ENCODE results near the gene PDE7B. TPM values are rescaled to one million over a fixed set of nuclear protein-coding genes. Genes with fewer than 3 reads are reported as not detected.

The PDE7B gene
- total RNA-seq, 1 donor from 2014 or later: 0.62 TPM

DNA sequence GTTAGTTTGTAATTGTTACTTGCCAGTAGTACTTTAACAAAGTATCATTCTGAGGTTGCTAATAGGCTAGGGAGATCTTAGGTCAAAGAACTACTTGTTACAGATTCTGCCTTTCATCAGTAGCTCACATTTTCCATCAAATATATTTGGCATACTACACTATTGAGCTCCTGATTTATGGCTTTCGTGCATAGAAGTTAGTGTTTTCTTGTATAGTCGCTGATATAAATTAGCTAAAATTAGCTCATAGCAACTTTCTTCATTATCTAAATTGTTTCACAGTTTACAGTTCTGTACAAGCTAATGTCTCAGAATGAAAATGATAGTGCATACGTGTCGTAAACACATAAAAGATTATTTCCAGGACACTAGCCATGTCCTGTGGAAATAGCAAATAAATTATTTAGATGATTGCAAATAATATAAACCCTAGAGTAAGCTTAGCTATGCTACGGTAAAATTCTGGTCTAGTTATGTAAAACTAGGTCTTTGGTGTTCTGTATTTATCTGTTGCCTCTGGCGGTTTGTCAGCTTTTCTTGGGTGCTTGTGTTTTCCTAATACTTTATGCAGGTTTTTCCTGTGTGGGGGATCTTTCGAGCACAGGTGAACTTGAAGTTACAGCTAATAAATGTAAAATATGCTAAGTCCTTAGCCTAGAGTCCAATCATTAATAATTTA, 15.1 kb downstream of the PDE7B start:
- Mint-ChIP-seq H3K36me3 (ENCODE audit: low read depth, unreplicated experiment) (no peaks in the 10 kb centered on the region), H3K27ac (ENCODE audit: unreplicated experiment) (no peak overlapping the region), H3K9me3 (ENCODE audit: unreplicated experiment) (no peaks in the 10 kb centered on the region), H3K27me3 (ENCODE audit: unreplicated experiment) (no peaks in the 10 kb centered on the region), H3K4me3 (ENCODE audit: unreplicated experiment) (no peak overlapping the region), H3K4me1 (ENCODE audit: unreplicated experiment) (peaks cover 5% of the 10 kb centered on the region)
- no peak for DNase-seq (ENCODE audit: low spot score)
- TF ChIP-seq, protein P1, sequence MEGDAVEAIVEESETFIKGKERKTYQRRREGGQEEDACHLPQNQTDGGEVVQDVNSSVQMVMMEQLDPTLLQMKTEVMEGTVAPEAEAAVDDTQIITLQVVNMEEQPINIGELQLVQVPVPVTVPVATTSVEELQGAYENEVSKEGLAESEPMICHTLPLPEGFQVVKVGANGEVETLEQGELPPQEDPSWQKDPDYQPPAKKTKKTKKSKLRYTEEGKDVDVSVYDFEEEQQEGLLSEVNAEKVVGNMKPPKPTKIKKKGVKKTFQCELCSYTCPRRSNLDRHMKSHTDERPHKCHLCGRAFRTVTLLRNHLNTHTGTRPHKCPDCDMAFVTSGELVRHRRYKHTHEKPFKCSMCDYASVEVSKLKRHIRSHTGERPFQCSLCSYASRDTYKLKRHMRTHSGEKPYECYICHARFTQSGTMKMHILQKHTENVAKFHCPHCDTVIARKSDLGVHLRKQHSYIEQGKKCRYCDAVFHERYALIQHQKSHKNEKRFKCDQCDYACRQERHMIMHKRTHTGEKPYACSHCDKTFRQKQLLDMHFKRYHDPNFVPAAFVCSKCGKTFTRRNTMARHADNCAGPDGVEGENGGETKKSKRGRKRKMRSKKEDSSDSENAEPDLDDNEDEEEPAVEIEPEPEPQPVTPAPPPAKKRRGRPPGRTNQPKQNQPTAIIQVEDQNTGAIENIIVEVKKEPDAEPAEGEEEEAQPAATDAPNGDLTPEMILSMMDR (IDR thresholded peaks at IDR 0.05; ENCODE audit: unreplicated experiment): no peak

DNA sequence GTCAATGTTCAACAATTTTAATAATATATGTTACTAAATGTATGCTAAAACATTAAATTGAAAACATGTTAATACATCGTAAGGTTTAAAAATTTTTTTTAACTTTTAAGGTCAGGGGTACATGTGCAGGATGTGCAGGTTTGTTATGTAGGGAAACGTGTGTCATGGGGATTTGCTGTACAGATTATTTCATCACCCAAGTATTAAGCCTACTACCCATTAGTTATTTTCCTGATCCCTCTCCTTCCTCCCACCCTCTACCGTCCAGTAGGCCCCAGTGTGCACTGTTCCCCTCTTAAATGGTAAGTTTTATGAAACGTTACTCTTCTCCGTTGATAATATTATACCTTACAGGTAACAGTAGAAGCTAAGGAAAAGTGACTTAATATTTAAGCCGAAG, 15.8 kb downstream of the PDE7B start:
- no peak overlapping the region for H3K27ac Mint-ChIP-seq (ENCODE audit: unreplicated experiment)
- H3K4me1 Mint-ChIP-seq (ENCODE audit: unreplicated experiment): peaks cover 5% of the 10 kb centered on the region
- H3K4me3 Mint-ChIP-seq (ENCODE audit: unreplicated experiment): no peak overlapping the region
- H3K27me3 Mint-ChIP-seq (ENCODE audit: unreplicated experiment): no peaks in the 10 kb centered on the region
- no peak for DNase-seq (ENCODE audit: low spot score)
- no peaks in the 10 kb centered on the region for H3K36me3 Mint-ChIP-seq (ENCODE audit: low read depth, unreplicated experiment)
- TF ChIP-seq, protein P1 (IDR thresholded peaks at IDR 0.05; ENCODE audit: unreplicated experiment): no peak
- H3K9me3 Mint-ChIP-seq (ENCODE audit: unreplicated experiment): no peaks in the 10 kb centered on the region

DNA sequence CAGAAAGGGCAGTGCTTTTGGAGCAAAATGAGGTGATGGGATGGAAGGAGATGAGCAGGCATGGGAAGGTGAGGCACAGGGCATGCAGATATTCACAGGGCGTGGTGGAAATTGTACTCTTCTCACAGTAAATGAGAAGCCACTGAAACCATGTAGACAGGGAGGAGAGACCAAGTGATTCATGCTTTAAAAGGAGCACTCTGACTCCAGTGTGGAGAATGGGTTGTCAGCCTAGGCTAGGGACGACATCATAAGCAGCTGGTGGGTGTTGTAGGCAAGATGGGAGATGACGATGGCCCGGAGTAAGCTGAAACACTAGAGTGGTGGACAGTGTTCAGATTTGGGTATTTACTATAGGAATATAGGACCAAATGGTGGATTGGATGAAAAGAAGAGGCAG, 18.4 kb downstream of the PDE7B start:
- TF ChIP-seq, protein P1 (IDR thresholded peaks at IDR 0.05; ENCODE audit: unreplicated experiment): no peak
- H3K9me3 Mint-ChIP-seq (ENCODE audit: unreplicated experiment): no peaks in the 10 kb centered on the region
- H3K4me3 Mint-ChIP-seq (ENCODE audit: unreplicated experiment): no peak overlapping the region
- H3K27me3 Mint-ChIP-seq (ENCODE audit: unreplicated experiment): no peaks in the 10 kb centered on the region
- no peaks in the 10 kb centered on the region for H3K36me3 Mint-ChIP-seq (ENCODE audit: low read depth, unreplicated experiment)
- DNase-seq (ENCODE audit: low spot score): no peak
- H3K4me1 Mint-ChIP-seq (ENCODE audit: unreplicated experiment): peaks cover 5% of the 10 kb centered on the region
- no peak overlapping the region for H3K27ac Mint-ChIP-seq (ENCODE audit: unreplicated experiment)

DNA sequence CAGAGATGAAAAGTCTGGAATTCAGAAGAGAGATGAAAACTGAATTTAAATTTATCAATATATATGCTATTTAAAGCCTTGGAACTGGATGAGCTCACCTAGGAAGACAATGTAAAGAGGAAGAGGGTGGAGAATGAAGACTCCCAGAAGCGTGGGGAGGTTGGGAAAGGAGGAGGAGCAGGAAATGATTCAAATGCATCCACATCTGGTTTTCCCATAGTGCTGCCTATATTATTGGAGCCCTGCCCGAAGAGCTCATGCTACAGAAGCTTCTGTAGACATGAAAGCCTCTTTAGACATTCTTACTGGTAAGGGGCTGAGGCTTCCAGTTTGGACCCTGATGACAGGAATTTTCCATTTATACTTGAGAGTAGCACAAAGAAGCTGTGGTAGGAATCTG, 19.2 kb downstream of the PDE7B start:
- Mint-ChIP-seq H3K36me3 (ENCODE audit: low read depth, unreplicated experiment) (no peaks in the 10 kb centered on the region), H3K9me3 (ENCODE audit: unreplicated experiment) (no peaks in the 10 kb centered on the region), H3K4me3 (ENCODE audit: unreplicated experiment) (no peak overlapping the region), H3K4me1 (ENCODE audit: unreplicated experiment) (peaks cover 5% of the 10 kb centered on the region), H3K27ac (ENCODE audit: unreplicated experiment) (no peak overlapping the region), H3K27me3 (ENCODE audit: unreplicated experiment) (no peaks in the 10 kb centered on the region)
- TF ChIP-seq, protein P1 (IDR thresholded peaks at IDR 0.05; ENCODE audit: unreplicated experiment): no peak
- DNase-seq (ENCODE audit: low spot score): no peak

DNA sequence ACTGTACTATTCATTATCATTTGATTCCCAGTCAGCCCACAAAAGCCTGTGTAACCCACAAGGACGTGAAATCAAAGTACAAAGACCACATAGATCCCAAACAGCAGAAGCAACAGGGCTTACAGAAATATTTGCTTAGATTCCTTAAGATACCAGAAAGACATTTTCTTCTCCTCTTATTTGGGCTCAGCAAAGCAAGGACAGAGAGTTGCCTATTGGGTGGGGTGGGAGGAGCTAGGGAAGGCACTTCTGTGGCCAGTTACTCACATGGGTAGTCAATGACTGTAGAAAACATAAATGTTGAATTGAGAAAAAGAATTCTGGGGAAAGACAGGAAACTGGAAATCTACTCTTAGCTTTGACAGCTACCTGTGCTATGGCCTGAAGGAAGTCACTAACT, 19.8 kb downstream of the PDE7B start:
- Mint-ChIP-seq H3K36me3 (ENCODE audit: low read depth, unreplicated experiment) (no peaks in the 10 kb centered on the region), H3K27ac (ENCODE audit: unreplicated experiment) (no peak overlapping the region), H3K4me1 (ENCODE audit: unreplicated experiment) (peaks cover 5% of the 10 kb centered on the region), H3K4me3 (ENCODE audit: unreplicated experiment) (no peak overlapping the region), H3K27me3 (ENCODE audit: unreplicated experiment) (no peaks in the 10 kb centered on the region), H3K9me3 (ENCODE audit: unreplicated experiment) (no peaks in the 10 kb centered on the region)
- TF ChIP-seq, protein P1 (IDR thresholded peaks at IDR 0.05; ENCODE audit: unreplicated experiment): no peak
- DNase-seq (ENCODE audit: low spot score): no peak

Data from endothelial cell (in vitro differentiated cells).